HepG2 (cell line): ENCODE results near the gene SLC6A7. TPM values are rescaled to one million over a fixed set of nuclear protein-coding genes. Genes with fewer than 3 reads are reported as not detected.

Source experiments
- ATAC-seq: fragments of 200-7000 bp; cut with Tn5 transposase; 3 replicates; pipeline ENCODE4 v1.9.1; 2020; ENCODE audit warnings: mild to moderate bottlenecking, moderate library complexity
- BruUV-seq: library from RNA; stranded (reverse); fragments of 400-500 nt; replicated peaks from 2 replicates; lab custom pipeline; 2021; lab: Mats Ljungman, UMichigan
- CTCF ChIA-PET: fragments of 300-600 bp; formaldehyde crosslinking; extraction: SDS; loops from one replicate; lab custom pipeline; 2021; ENCODE audit warnings: low total read pairs, inconsistent platforms, low intra/inter-chr PET ratio; lab: Yijun Ruan, JAX
- POLR2A ChIA-PET: fragments of 350-600 bp; sonication (Branson Sonifier 250); formaldehyde crosslinking; loops from one replicate; lab custom pipeline; 2020; ENCODE audit warnings: antibody characterized with exemption, inconsistent platforms; lab: Yijun Ruan, JAX
- DNase-seq: peaks from one replicate; pipeline ENCODE4 v3.0.0-alpha.2; 2015; ENCODE audit warnings: low spot score
- FAIRE-seq: peaks from 3 replicates; lab custom pipeline; 2011; peaks lifted over from hg19 to GRCh38; lab: Jason Lieb, UNC
- H2AFZ ChIP-seq: one replicate; pipeline ENCODE4 v1.6.1; 2011; ENCODE audit warnings: low read length, inconsistent platforms
- H3K27ac ChIP-seq: fragments of 300-600 bp; 3 replicates; pipeline ENCODE4 v1.8.0; 2011; ENCODE audit warnings: mixed run types, mild to moderate bottlenecking, mixed read lengths, low read length, inconsistent platforms; ENCODE audit not compliant: insufficient read depth; ENCODE audit errors: extremely low read length
- H3K27me3 ChIP-seq, 2 experiments: fragments of 200-600 bp in 1 of 2; 2 replicates in 1 of 2; 3 replicates in 1 of 2; pipeline versions ENCODE4 v1.6.0 to v1.8.0; 2011; ENCODE audit warnings: low read length in 2 of 2, mild to moderate bottlenecking in 2 of 2, moderate library complexity in 2 of 2, inconsistent platforms in 1 of 2; ENCODE audit not compliant: insufficient read depth in 2 of 2, control insufficient read depth in 1 of 2
- H3K36me3 ChIP-seq, 2 experiments: fragments of 200-600 bp in 1 of 2; replicated peaks in 1 of 2; 2 replicates in 1 of 2; 3 replicates in 1 of 2; pipeline versions ENCODE4 v1.5.1 to v1.8.0; 2011; ENCODE audit warnings: low read length in 2 of 2, inconsistent platforms in 1 of 2; ENCODE audit not compliant: insufficient read depth in 2 of 2, control insufficient read depth in 1 of 2
- H3K4me1 ChIP-seq: 2 replicates; pipeline ENCODE4 v1.5.1; 2012; ENCODE audit warnings: low read length, inconsistent platforms; ENCODE audit not compliant: insufficient read depth
- H3K4me2 ChIP-seq: 2 replicates; pipeline ENCODE4 v1.6.0; 2011; ENCODE audit warnings: low read depth, low read length, inconsistent platforms
- H3K4me3 ChIP-seq, 3 experiments: fragments of 200-600 bp in 1 of 3; sonication (generic), shearing (Covaris generic) in 1 of 3; replicated peaks in 1 of 3; 2 replicates each; pipeline ENCODE4 v1.5.1; 2011 to 2016; ENCODE audit warnings: low read length in 3 of 3, inconsistent platforms in 2 of 3, low read depth in 2 of 3, mild to moderate bottlenecking in 2 of 3, control low read depth in 1 of 3, mixed read lengths in 1 of 3; ENCODE audit not compliant: insufficient read depth in 1 of 3
- H3K79me2 ChIP-seq: one replicate; pipeline ENCODE4 v1.6.1; 2011; ENCODE audit warnings: low read length, inconsistent platforms; ENCODE audit not compliant: insufficient read depth
- H3K9ac ChIP-seq: 2 replicates; pipeline ENCODE4 v1.6.0; 2011; ENCODE audit warnings: mild to moderate bottlenecking, low read depth, low read length, inconsistent platforms; ENCODE audit not compliant: insufficient read depth
- H3K9me3 ChIP-seq: 2 replicates; pipeline ENCODE4 v1.5.1; 2012; ENCODE audit warnings: mild to moderate bottlenecking, low read length
- H4K20me1 ChIP-seq: 2 replicates; pipeline ENCODE4 v1.6.0; 2011; ENCODE audit warnings: inconsistent platforms, mild to moderate bottlenecking, low read length, moderate library complexity; ENCODE audit not compliant: insufficient read depth
- DMTF1 ChIP-seq: sonication (generic); formaldehyde crosslinking; IDR thresholded peaks from 2 replicates; pipeline ENCODE4 v1.4.0; 2020; ENCODE audit warnings: mild to moderate bottlenecking, missing genetic modification reagents
- GMEB2 ChIP-seq: IDR thresholded peaks from 2 replicates; pipeline ENCODE4 v1.6.1; 2016; ENCODE audit warnings: missing biosample characterization, missing genetic modification reagents, low read depth
- KLF6 ChIP-seq: IDR thresholded peaks from 2 replicates; pipeline ENCODE4 v1.8.0; 2016; ENCODE audit warnings: missing biosample characterization, missing genetic modification reagents
- TMF1 ChIP-seq: sonication (generic); formaldehyde crosslinking; IDR thresholded peaks from 2 replicates; pipeline ENCODE4 v1.8.1; 2022; ENCODE audit warnings: low read depth, missing genetic modification reagents
- ZNF274 ChIP-seq: sonication (generic); formaldehyde crosslinking; IDR thresholded peaks from 2 replicates; pipeline ENCODE4 v1.5.1; 2020; ENCODE audit warnings: mild to moderate bottlenecking, missing genetic modification reagents
- ZNF740 ChIP-seq: sonication (generic); formaldehyde crosslinking; IDR thresholded peaks from 2 replicates; pipeline ENCODE4 v1.4.0; 2020; ENCODE audit warnings: missing genetic modification reagents
- ZSCAN30 ChIP-seq: sonication (generic); formaldehyde crosslinking; IDR thresholded peaks from 2 replicates; pipeline ENCODE4 v1.5.0; 2020; ENCODE audit warnings: mild to moderate bottlenecking, missing genetic modification reagents
- WGBS: methylation state at CpG from one replicate; pipeline ENCODE4 v1.1.6; 2017; ENCODE audit warnings: low lambda C conversion rate; 5-methylcytosine and 5-hydroxymethylcytosine counted together
- in situ Hi-C: cut with HindIII; loops from 2 replicates; pipeline ENCODE4 v1.10.0; 2017; ENCODE audit warnings: low pct_unique_long_range_greater_than_20kb; ENCODE audit not compliant: extremely low pct_ligation_motif_present
- intact Hi-C: fragments of 100-400 bp; cut with micrococcal nuclease; formaldehyde crosslinking; loops from one replicate; pipeline ENCODE4 v1.10.0; 2022; ENCODE audit not compliant: unreplicated experiment
- polyA plus RNA-seq, 8 experiments: library from polyadenylated mRNA; depleted of rRNA in 3 of 8; stranded (reverse) in 7 of 8; unstranded in 1 of 8; fragments of >200 nt; fragmentation: Illumina TruSeq in 4 of 8; extraction: Trizol in 4 of 8; gene quantifications; 2 replicates each; pipeline versions ENCODE4 v1.2.1 to v1.2.3, GENCODE V29; 2011 to 2016; ENCODE audit warnings: low read depth in 4 of 8, missing spikeins in 1 of 8, mixed read lengths in 1 of 8; ENCODE audit not compliant: insufficient read depth in 1 of 8
- total RNA-seq, 5 experiments: library from RNA; depleted of rRNA; stranded (reverse); fragments of >200 nt; fragmentation: Illumina TruSeq; extraction: Trizol; gene quantifications; 2 replicates each; pipeline ENCODE4 v1.2.3, GENCODE V29; 2016; ENCODE audit warnings: low read depth in 1 of 5
- TF ChIP-seq, protein P1 (sequence below): sonication (generic); formaldehyde crosslinking; conservative IDR thresholded peaks from 2 replicates; pipeline ENCODE4 v1.4.0; 2020; ENCODE audit warnings: missing genetic modification reagents
- TF ChIP-seq, protein P2 (sequence below): sonication (generic); formaldehyde crosslinking; IDR thresholded peaks from 2 replicates; pipeline ENCODE4 v1.4.0; 2020; ENCODE audit warnings: mild to moderate bottlenecking, missing genetic modification reagents

Gene SLC6A7
- total and polyA plus RNA-seq, 2 of the 13 experiments (the other 11 are each of a cell fraction or from before 2014, with no cell fraction given) = not detected

GRCh38 chr5:150184006-150184405 is 5.9 kb upstream of the SLC6A7 start:
- no peak for DNase-seq
- BruUV-seq = no TSS peak

More at GRCh38 chr5:150184006-150184405, 5.9 kb upstream of the SLC6A7 start:
- Histone ChIP-seq H4K20me1 (no peaks in the 10 kb centered on the region), H3K9me3 (no peaks in the 10 kb centered on the region), H3K4me2 (no peak overlapping the region), H3K4me1 (peaks cover 37% of the 10 kb centered on the region), H3K4me3 (no peak overlapping the region)
- CTCF ChIA-PET = no interaction called here
- TF ChIP-seq ZNF274 = no peak
- TF ChIP-seq KLF6 (CRISPR knock-in tag) = no peak
- no peak for TF ChIP-seq GMEB2 (CRISPR knock-in tag)
- TF ChIP-seq DMTF1 (CRISPR knock-in tag) = no peak
- no peak for TF ChIP-seq TMF1 (CRISPR knock-in tag)
- TF ChIP-seq, protein P1, sequence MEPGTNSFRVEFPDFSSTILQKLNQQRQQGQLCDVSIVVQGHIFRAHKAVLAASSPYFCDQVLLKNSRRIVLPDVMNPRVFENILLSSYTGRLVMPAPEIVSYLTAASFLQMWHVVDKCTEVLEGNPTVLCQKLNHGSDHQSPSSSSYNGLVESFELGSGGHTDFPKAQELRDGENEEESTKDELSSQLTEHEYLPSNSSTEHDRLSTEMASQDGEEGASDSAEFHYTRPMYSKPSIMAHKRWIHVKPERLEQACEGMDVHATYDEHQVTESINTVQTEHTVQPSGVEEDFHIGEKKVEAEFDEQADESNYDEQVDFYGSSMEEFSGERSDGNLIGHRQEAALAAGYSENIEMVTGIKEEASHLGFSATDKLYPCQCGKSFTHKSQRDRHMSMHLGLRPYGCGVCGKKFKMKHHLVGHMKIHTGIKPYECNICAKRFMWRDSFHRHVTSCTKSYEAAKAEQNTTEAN (CRISPR knock-in tag) = no peak
- no peak for TF ChIP-seq ZSCAN30
- TF ChIP-seq ZNF740 (CRISPR knock-in tag) = no peak
- TF ChIP-seq, protein P2, sequence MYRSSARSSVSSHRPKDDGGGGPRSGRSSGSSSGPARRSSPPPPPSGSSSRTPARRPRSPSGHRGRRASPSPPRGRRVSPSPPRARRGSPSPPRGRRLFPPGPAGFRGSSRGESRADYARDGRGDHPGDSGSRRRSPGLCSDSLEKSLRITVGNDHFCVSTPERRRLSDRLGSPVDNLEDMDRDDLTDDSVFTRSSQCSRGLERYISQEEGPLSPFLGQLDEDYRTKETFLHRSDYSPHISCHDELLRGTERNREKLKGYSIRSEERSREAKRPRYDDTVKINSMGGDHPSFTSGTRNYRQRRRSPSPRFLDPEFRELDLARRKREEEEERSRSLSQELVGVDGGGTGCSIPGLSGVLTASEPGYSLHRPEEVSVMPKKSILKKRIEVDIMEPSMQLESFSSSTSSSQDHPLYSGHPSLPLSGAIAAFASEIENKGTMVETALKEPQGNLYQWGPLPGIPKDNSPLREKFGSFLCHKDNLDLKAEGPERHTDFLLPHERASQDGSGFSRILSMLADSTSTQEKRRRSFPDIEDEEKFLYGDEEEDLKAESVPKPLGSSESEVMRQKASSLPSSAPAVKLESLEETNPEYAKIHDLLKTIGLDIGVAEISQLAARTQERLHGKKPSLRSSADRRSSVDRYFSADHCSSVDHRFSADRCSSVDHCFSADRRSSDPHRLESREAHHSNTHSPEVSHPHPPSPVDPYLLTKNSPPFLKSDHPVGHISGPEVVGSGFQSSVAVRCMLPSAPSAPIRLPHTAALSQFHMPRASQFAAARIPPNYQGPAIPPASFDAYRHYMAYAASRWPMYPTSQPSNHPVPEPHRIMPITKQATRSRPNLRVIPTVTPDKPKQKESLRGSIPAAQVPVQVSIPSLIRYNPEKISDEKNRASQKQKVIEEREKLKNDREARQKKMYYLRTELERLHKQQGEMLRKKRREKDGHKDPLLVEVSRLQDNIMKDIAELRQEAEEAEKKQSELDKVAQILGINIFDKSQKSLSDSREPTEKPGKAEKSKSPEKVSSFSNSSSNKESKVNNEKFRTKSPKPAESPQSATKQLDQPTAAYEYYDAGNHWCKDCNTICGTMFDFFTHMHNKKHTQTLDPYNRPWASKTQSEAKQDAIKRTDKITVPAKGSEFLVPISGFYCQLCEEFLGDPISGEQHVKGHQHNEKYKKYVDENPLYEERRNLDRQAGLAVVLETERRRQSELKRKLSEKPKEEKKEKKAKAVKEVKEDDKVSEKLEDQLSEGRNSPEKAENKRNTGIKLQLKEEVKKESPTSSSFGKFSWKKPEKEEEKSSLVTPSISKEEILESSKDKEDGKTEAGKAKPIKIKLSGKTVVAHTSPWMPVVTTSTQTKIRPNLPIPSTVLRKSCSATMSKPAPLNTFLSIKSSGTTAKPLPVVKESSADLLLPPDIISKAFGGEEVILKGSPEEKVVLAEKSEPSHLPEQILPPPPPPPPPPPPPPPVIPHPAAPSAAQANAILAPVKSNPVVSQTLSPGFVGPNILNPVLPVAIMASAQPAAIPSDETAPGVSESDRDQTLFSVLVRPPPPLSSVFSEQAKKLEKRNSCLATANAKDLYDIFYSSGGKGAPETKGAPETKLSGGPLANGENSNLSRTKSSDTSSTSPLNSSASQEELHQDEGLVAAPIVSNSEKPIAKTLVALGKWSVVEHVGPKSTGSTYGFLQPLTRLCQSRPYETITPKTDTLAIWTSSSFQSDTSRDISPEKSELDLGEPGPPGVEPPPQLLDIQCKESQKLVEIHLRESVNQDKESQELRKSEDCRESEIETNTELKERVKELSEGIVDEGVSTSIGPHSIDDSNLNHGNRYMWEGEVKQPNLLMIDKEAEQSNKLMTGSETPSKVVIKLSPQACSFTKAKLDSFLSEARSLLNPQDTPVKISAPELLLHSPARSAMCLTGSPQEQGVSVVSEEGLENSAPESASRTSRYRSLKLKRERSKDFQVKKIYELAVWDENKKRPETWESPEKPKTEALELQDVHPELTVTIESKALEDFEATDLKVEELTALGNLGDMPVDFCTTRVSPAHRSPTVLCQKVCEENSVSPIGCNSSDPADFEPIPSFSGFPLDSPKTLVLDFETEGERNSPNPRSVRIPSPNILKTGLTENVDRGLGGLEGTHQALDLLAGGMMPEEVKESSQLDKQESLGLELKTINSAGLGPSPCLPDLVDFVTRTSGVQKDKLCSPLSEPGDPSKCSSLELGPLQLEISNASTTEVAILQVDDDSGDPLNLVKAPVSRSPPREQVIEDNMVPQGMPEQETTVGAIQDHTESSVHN (CRISPR knock-in tag) = no peak
- TF ChIP-seq, all 625 proteins: peak for 0
- no peaks in the 10 kb centered on the region for H3K36me3 ChIP-seq
- no peak overlapping the region for H3K9ac ChIP-seq
- ATAC-seq = no peak
- in situ Hi-C loops (no loop called here), intact Hi-C loops (no loop called here)
- H3K27me3 ChIP-seq = peaks cover 4 to 10% of the 10 kb centered on the region in 2 experiments; a peak in 4 of 5 replicates
- H3K27ac ChIP-seq = no peak overlapping the region
- 38% methylated on average over 2 of the region's 2 CpGs for WGBS
- H2AFZ ChIP-seq = no peak overlapping the region
- no peaks in the 10 kb centered on the region for H3K79me2 ChIP-seq
- POLR2A ChIA-PET = no interaction called here
- FAIRE-seq = no peak
